ENCODE measurements around the gene CRISPLD2. TPM values are rescaled to one million over a fixed set of nuclear protein-coding genes. Genes with fewer than 3 reads are reported as not detected.

The CRISPLD2 gene
- total RNA-seq, 2 experiments from 2014 or later = 2.0 to 2.6 TPM

GRCh38 chr16:84878770-84879169, 59.0 kb downstream of the CRISPLD2 start:
- ATAC-seq (ENCODE audit: poor library complexity) (no peak), DNase-seq (no peak)
- Histone ChIP-seq H3K9me3 (ENCODE audit: control insufficient read depth in 1 of 2, insufficient read depth in 1 of 2, low read length in 2 of 2) (peaks cover 0 to 4% of the 10 kb centered on the region in 2 experiments), H3K36me3 (ENCODE audit: insufficient read depth, low read length) (no peaks in the 10 kb centered on the region), H3K4me1 (ENCODE audit: insufficient read depth, low read length) (no peaks in the 10 kb centered on the region), H3K27ac (ENCODE audit: low read depth in 1 of 2, low read length in 2 of 2) (no peak overlapping the region), H3K27me3 (ENCODE audit: control insufficient read depth in 1 of 2, insufficient read depth in 2 of 2, low read length in 2 of 2) (no peaks in the 10 kb centered on the region), H3K4me3 (ENCODE audit: low read length) (no peak overlapping the region)
- H3K9me3 Mint-ChIP-seq = no peaks in the 10 kb centered on the region
- no peak for TF ChIP-seq CTCF (IDR thresholded peaks at IDR 0.05)
- H3K4me1 Mint-ChIP-seq (ENCODE audit: low read depth) = no peaks in the 10 kb centered on the region
- H3K27ac Mint-ChIP-seq = no peak overlapping the region
- POLR2A ChIA-PET = no interaction called here
- intact Hi-C loops (cut with DNase I, micrococcal nuclease) = no loop called here
- no peaks in the 10 kb centered on the region for H3K36me3 Mint-ChIP-seq (ENCODE audit: low read depth)
- H3K27me3 Mint-ChIP-seq = no peaks in the 10 kb centered on the region
- no peak overlapping the region for H3K4me3 Mint-ChIP-seq
- CTCF ChIA-PET = no interaction called here

GRCh38 chr16:84879569-84880487, 60.0 kb downstream of the CRISPLD2 start:
- Mint-ChIP-seq H3K4me1 (ENCODE audit: low read depth) (no peaks in the 10 kb centered on the region), H3K4me3 (no peak overlapping the region), H3K27ac (no peak overlapping the region), H3K27me3 (no peaks in the 10 kb centered on the region), H3K9me3 (no peaks in the 10 kb centered on the region), H3K36me3 (ENCODE audit: low read depth) (no peaks in the 10 kb centered on the region)
- peaks cover 0 to 4% of the 10 kb centered on the region in 2 experiments for H3K9me3 ChIP-seq (ENCODE audit: control insufficient read depth in 1 of 2, insufficient read depth in 1 of 2, low read length in 2 of 2)
- no peaks in the 10 kb centered on the region for H3K4me1 ChIP-seq (ENCODE audit: insufficient read depth, low read length)
- ChIA-PET CTCF (no interaction called here), POLR2A (no interaction called here)
- H3K27ac ChIP-seq (ENCODE audit: low read depth in 1 of 2, low read length in 2 of 2) = no peak overlapping the region
- no peak overlapping the region for H3K4me3 ChIP-seq (ENCODE audit: low read length)
- no peak for ATAC-seq (ENCODE audit: poor library complexity)
- no peaks in the 10 kb centered on the region for H3K27me3 ChIP-seq (ENCODE audit: control insufficient read depth in 1 of 2, insufficient read depth in 2 of 2, low read length in 2 of 2)
- H3K36me3 ChIP-seq (ENCODE audit: insufficient read depth, low read length) = no peaks in the 10 kb centered on the region
- DNase-seq = no peak
- no peak for TF ChIP-seq CTCF (IDR thresholded peaks at IDR 0.05)
- intact Hi-C loops (cut with DNase I, micrococcal nuclease) = no loop called here

GRCh38 chr16:84881702-84882521, 62.1 kb downstream of the CRISPLD2 start:
- no peak overlapping the region for H3K27ac ChIP-seq (ENCODE audit: low read depth in 1 of 2, low read length in 2 of 2)
- DNase-seq = no peak
- ChIA-PET CTCF (no interaction called here), POLR2A (no interaction called here)
- Mint-ChIP-seq H3K36me3 (ENCODE audit: low read depth) (no peaks in the 10 kb centered on the region), H3K4me3 (no peak overlapping the region), H3K27ac (no peak overlapping the region), H3K4me1 (ENCODE audit: low read depth) (no peaks in the 10 kb centered on the region), H3K9me3 (no peaks in the 10 kb centered on the region), H3K27me3 (peaks cover 8% of the 10 kb centered on the region)
- peaks cover 0 to 4% of the 10 kb centered on the region in 2 experiments for H3K9me3 ChIP-seq (ENCODE audit: control insufficient read depth in 1 of 2, insufficient read depth in 1 of 2, low read length in 2 of 2)
- no peaks in the 10 kb centered on the region for H3K27me3 ChIP-seq (ENCODE audit: control insufficient read depth in 1 of 2, insufficient read depth in 2 of 2, low read length in 2 of 2)
- ATAC-seq (ENCODE audit: poor library complexity) = no peak
- no peaks in the 10 kb centered on the region for H3K4me1 ChIP-seq (ENCODE audit: insufficient read depth, low read length)
- H3K4me3 ChIP-seq (ENCODE audit: low read length) = no peak overlapping the region
- no peak for TF ChIP-seq CTCF (IDR thresholded peaks at IDR 0.05)
- no peaks in the 10 kb centered on the region for H3K36me3 ChIP-seq (ENCODE audit: insufficient read depth, low read length)
- intact Hi-C loops (cut with DNase I, micrococcal nuclease) = no loop called here
